SHP77 (cell line): Measurements from ENCODE around the gene MOB3B.

ENCODE experiments used
- DNase-seq, 2 experiments: peaks; one replicate each; lab custom pipeline; 2025; lab: John Stamatoyannopoulos, UW

MOB3B gene

DNA sequence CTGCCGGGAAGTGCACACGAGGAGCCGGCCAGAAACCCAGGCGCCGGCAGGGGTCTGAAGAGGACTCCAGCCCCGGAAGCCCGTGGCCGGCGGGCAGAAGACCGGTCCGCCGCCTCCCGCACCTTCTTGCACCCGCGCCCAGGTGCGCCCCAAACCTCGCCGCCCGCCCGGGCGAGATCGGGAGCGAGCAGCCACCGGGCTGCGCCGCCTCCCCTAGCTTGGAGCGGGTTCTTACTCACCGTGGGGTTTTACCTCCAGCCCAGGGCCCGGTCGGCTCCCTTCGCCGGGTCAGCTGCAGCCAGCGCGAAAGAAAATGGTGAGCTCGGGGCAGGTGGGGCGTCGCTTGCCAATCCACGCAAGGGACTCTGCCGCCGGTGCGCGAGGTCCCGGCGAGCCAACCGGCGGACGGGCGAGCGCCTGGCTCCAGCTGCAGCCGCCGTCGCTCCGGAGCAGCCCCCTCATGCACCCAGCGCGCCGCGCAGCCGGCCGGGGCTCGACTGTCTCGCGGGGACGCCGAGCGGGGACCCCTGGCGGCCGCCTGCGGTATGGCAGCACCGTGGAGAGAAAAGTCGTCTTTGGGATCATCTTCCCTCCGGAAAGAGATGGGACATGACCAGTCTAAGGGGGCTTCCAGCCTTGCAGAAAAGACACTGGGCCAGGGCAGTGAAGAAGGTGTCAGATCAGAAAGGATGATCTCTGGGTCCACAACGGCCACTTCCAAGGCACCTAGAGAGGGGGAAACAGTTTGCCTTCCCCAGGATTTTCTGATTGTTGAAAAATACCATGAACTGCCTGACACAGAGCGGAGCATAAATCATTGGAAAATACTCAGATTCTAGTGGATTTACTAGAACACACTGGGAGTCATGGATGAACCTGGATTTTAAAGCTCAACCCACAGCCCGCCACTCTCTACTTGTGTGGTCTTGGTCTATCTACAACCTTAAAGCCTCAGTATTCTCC is at the start of gene MOB3B:
MOB3B (minus strand) TSS at position 499 of the 963 bp plus-strand sequence. CDS start 74,264 bp downstream, outside the sequence.
- peak; percentile 65 to 73 for DNase-seq

DNA sequence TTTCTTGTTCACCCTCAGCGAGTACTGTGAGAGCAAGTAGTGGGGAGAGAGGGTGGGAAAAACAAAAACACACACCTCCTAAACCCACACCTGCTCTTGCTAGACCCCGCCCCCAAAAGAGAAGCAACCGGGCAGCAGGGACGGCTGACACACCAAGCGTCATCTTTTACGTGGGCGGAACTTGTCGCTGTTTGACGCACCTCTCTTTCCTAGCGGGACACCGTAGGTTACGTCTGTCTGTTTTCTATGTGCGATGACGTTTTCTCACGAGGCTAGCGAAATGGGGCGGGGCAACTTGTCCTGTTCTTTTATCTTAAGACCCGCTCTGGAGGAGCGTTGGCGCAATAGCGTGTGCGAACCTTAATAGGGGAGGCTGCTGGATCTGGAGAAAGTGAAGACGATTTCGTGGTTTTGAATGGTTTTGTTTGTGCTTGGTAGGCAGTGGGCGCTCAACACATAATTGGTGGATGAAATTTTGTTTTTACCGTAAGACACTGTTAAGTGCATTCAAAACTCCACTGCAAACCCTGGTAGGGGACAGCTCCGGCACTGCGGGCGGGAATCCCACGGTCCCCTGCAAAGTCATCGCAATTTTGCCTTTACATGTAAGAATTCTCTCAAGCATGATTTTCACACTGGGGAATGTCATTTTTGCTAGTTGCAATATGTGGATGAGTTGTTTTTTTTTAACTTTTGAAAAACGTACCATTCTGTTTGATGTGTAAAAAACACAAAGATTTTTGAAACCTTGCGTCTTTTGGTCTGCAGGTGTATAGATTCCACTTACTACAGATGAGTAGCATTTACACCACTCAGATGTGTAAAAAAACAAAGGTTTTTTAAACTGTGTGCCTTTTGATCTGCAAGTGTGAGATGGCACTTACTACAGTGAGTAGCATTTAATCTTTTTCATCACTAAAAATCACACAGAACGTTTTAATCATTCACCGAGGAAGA is 44.3 kb upstream of the MOB3B start:
- peak; percentile 98 to 99 for DNase-seq

DNA sequence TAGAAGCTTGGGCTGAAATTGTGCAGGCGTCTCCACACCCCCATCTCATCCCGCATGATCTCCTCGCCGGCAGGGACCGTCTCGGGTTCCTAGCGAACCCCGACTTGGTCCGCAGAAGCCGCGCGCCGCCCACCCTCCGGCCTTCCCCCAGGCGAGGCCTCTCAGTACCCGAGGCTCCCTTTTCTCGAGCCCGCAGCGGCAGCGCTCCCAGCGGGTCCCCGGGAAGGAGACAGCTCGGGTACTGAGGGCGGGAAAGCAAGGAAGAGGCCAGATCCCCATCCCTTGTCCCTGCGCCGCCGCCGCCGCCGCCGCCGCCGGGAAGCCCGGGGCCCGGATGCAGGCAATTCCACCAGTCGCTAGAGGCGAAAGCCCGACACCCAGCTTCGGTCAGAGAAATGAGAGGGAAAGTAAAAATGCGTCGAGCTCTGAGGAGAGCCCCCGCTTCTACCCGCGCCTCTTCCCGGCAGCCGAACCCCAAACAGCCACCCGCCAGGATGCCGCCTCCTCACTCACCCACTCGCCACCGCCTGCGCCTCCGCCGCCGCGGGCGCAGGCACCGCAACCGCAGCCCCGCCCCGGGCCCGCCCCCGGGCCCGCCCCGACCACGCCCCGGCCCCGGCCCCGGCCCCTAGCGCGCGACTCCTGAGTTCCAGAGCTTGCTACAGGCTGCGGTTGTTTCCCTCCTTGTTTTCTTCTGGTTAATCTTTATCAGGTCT is 43.5 kb upstream of the MOB3B start, which contains the start of gene C9orf72:
C9orf72 (minus strand) TSS at position 564 of the 716 bp plus-strand sequence. CDS start 6,361 bp downstream, outside the sequence.
- peak; percentile 38 to 60 for DNase-seq

DNA sequence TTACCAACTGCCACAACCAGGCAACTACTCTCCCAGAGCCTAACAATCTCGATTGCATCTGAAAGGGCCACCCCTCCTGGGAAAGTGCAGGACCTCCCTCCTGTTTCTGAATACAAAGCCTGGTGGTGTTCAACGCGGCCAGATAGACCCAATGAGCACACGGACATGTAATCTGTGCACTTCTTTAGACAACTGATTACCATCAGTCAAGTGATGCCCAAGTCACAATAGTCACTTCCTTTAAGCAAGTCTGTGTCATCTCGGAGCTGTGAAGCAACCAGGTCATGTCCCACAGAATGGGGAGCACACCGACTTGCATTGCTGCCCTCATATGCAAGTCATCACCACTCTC is 42.9 kb upstream of the MOB3B start:
- peak; percentile 24 to 30 for DNase-seq

DNA sequence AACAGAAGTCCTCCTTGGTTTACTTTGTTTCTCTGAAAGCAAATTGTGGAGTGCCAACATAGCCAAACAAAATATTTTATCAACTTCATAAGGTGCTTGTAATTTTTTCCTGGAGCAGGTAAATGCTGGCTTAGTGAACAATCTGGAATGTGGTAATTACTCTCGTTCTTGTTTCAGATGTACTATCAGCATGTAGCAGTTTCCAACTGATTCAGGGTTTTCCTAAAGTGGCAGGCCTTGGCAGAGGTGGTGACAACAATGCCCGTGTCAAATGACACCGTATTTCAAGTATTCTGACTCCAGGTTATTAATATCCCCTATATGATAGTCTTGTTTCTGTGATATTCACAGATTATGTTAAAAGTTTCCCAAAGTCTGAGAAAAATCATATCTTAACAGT is 42.4 kb upstream of the MOB3B start:
- DNase-seq = no peak

DNA sequence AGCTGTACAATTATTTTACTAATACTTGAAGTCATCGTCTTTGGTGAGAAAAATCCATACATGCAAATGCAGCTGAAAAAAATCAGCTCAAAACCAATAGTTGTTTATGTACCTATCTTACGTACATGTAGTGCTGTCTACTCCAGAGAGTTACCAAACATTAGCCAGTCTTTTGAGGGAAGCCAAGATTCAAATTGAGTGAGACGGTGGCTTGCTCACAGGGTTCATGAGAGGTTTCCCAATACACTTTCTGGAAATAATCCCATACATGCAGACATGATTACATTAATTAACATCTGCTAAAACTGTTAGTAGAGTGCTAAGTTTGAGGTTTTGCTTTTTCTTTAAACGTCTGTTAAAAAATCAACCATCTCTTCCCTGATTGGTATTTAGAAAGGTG is 41.4 kb upstream of the MOB3B start:
- DNase-seq = no peak

DNA sequence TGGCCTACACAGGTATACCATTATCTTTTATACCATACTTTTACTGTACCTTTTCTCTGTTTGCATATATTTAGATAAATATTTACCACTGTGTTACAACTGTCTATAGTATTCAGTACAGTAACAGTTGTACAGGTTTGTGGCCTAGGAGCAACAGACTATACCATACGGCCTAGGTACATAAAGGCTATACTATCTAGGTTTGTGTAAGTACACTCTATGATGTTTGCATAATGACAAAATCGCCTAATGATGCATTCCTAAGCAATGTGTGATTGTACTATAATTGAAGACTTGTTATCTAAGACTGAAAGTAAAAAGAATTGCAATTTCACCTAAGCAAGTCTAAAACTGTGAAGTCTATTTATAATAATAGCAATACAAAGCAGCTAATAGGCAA is 39.8 kb upstream of the MOB3B start:
- DNase-seq = no peak

DNA sequence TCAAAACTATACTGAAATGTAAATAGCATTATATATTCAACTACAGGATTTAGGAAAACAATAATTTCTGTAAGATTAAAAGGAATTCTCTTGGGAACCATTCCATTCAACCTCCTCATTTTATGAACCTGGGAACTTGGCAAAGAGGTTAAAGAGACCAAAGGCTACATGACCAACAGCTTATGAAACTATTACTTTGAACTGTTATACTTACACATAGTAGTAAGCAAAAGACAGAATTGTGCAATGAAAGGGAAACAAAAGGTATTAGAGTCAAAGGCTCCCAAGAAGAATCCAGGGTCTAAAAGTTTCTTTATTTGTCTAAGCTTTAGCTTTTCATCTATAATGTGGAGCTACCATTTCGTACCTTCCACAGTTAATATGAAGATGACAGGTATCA is 36.5 kb upstream of the MOB3B start:
- DNase-seq = no peak

DNA sequence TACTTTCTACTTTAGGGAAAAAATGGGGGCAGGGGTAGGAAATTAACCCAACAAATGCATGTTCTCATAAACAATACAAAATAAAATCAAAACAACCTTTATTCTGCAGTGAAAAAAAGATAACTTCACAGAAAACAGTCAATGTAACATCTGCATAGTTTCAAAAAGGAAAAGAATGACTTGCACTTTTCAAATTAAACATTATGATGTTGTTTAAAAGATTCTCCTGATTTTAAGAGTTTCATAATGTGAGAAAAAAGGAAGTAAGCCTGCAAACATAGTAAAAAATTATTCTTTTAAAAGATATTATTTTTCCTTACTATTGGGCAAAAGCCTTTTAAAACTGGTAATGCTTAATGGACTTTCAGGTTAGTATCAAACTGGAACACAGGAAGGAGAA is 36.1 kb upstream of the MOB3B start:
- DNase-seq = no peak

DNA sequence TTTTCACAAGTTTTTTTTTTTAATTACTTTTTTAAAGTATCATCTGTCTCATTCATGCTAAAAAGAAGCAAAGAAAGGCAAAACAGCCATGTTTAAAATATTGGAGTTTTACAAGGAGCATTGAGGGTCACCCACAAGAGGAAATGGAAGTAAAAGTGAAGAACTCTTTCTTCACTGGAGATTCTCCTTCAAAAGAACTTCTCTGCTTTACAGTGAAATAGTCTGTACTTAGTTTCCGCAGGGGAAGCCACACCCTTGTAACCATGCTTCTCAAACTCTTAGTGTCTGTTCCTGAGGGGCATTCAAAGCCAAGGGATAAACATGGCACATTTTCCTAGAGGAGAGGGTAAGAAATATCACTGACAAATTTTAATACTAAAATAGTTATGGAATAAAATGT is 35.1 kb upstream of the MOB3B start:
- DNase-seq = no peak

DNA sequence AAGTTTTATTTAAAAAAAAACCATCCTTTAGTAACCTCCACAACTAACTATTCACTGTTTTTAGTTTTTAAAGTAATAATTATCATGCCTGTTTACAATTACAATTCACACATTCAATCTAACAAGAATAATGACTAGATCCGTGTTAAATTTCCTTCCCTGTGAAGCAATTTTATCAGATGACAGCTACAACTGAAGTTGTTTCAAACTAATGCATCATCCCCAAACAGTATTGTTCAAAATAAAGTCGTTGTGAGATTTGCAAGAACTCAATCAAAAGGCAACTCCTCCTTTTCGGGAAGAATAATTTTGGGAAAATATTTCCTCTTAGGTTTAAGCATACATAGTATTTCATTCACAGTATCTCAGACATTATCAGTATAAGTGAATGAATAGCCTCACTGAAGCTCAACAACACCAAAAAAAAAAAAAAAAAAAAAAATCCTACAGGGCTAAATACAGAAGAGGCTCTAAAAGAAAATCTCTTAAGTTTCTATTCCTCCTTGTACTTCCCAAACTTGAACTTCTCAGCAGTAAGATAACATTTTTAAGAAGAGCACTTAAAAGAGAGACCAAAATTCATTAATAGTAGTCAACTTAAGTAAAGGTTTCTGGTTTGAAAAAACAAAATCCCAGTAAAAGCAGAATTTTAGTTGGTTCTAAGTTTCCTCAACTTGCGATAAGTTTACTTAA is 34.3 kb upstream of the MOB3B start:
- DNase-seq = no peak

DNA sequence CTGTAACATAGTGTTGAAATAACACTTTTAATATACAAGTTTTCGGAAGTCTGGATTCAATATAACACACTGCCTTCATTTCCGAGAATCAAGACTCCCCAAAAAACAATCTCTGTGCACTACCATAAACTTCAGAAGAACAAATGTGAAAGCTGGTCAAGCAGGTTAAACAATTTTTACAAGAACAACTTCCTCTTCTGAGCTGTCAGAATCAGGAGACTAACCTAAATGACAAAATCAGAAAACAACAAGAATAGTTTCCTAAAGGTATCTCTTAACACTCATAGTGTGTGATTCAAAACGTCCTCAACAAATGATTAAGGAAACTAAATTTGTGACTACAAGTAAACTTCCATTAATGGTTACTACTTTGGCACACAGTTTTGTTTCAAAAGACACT is 32.1 kb upstream of the MOB3B start:
- no peak for DNase-seq

DNA sequence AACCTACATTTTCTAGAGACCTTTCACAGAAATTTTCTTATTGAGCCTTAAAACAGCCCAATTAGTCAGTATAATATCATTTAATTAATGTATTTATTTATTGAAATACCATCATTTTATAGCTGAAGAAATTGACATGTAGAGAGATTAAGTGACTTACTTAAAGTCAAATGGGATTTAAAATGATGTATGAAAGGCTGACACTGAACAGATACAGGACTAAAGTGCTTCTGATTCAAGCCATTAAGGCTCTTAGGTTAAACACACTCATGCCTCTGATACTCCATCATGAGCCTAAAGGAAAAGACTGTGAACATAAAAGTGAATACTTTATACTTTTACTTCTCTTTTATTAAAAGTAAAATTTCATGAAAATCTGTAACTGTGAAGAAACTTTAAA is 30.8 kb upstream of the MOB3B start:
- DNase-seq = no peak

DNA sequence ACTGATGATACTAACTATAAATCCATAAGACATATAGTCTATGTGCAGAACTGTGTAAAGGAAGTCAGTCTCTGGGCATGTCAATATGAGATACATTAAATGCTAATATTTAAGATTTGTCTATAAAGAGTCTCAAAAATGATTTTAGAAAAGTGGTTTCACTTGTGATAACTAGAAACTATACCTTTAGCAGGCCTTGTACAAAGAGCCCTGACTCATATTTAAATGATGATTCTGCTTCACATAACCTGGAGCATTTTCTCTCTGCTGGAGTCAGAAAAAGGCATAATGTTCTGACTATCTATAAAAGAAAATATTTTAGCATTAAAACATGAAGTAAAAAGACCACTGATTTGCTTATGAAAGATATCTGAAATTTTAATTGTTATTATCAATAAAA is 28.7 kb upstream of the MOB3B start:
- no peak for DNase-seq

DNA sequence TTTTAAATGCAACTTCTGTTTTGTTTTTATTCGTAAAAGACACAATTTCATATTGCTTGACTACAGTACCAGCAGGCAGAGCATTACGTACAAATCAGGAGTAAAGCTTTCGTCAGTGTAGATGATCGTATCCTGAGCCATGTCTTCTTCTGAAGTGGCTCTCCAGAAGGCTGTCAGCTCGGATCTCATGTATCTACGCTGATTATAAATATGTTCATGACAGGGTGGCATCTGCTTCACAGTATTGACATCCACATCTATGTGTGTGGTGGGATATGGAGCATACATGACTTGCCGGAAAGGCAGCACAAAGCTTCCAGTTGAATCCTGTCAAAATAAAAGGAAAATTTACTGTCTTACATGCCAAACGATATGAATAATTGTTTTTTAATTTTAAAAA is 26.9 kb upstream of the MOB3B start:
- no peak for DNase-seq

DNA sequence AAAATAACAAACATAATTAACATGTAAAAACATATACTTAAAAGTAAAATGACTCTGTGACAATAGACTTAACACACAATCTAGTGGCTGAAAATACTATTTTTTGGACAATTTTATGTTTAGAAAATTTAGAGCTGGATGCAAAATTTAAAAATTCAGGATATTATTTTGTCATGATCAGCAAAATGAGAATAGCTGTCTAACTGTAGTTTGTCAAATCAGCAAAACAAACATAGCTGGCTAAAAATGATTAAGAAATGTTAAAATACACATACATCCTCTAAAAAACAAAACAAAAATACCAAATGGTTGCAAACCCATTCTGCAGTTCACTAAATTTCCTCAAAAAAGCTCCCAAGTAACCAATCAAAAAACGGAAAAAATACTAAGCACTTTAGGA is 25.1 kb upstream of the MOB3B start:
- DNase-seq = no peak

DNA sequence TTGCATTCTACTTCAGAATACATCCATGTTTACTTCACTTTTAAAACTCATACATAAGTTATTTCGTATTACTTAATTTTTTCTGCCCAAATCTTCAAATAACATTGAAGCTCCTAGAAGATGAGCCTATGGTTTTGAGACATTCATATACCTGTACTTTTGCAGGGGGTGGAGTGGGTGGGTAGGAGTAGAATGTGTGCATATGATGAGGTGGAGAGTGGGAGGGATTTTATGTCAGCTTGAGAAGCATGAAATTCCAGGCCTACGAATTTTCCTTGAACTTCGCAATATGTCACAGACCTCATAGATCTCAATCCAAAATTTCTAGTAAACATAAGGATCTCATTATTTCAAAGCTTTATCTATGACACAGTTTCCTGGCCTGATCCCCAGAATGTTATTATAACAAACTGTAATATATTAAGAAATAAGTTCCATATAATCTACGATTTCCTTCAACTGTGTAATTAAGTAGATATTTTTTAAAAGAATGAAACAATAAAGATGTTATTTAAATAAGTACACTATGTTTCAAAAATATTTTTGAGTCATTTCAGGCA is 19.7 kb upstream of the MOB3B start:
- DNase-seq = no peak

DNA sequence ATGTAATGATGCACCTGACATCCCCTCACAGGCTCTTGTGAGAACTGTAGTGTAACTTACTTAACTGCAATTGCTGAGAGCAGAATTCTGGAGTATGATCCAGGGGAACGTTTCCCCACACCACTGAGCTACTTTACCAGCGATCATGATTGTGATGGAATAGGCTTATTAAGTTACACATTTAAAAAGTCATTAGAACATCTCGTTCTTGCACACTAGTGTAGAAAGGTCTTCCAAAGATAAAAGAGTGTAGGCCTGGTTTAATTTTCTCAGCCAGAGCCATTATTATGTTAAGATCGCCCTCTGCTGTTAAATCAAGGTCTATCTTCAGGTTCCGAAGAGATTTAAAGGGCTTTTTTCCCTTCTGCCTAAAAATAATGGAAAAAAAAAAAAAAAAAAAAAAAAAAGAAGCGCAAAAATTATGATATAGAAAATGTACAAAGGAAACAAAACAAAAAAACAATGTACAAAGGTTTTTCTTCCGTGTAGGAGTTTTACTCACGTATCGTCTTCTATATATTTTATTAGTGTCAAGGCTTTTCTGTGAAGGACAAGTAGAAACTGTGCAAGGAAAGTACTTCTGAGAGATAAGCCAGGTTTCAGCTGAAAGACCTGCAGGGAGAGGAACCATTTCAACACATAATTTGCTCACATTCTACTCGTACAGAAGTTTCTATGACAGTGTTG is 18.6 kb upstream of the MOB3B start:
- DNase-seq = no peak

DNA sequence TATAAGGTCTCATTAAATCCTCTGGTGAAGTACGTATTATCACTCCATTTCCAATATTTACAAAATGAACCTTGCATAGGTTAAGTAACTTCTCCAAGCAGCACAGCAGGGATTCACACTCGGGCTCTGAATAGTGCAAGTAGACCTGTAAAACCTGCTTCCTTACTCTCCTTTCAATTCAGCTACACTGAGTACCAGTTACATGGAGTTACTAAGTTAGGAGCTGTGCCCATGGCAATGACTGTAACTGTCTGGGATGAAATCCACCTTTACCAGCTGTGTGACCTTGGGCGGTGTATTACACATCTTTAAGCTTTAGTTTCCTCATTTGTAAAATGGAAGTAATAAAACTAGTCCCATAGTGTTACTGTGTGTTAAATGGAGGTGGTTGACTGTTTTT is 15.9 kb upstream of the MOB3B start:
- DNase-seq = no peak

DNA sequence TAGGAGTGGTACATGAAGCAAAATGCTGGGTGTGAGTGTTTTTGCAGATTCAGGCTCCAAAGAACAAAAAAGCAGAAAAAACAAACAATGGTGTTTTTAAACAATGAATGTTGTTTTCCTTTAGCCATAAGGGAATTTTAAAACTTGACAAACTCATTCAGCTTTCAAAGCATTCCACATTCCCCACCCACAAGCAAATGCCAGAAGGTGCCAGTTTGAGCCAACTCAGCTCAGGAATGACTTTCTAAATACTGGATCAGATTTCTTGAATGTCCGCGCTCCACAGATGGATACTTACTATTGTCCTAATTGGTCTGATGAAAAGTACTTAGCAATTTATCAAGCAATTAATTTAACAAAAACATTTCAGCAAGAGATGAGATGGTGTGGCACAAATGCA is 12.9 kb upstream of the MOB3B start:
- DNase-seq = no peak

DNA sequence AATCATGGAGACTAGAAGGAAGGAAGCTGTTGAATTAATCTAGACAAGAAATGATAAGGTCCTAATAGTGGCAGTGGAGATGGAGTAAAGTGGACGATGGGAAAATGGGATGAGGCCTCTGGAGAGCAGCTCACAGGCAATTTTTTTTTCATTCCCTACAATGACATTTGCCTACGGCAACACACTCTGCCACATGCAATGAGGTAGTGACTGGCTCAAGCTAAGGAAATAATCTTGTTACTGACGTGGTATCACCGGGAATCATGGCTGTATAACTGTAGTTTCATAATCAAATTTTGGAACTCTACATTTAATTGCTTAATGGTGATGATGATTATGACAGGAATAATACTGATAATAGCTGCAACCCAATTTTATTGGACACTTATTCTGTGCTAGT is 12.1 kb upstream of the MOB3B start:
- no peak for DNase-seq
